Fibroblast of pulmonary artery (primary cell): ENCODE results near the gene MTARC2.
A peak's percentile ranks its signal among the peaks of the same experiment; 100 is the strongest.

Experiments
- DNase-seq: peaks from one replicate; pipeline ENCODE4 v3.0.0-alpha.2; 2010; ENCODE audit warnings: low read depth
- H3K4me3 ChIP-seq: replicated peaks from 2 replicates; pipeline ENCODE4 v1.5.1; 2011; ENCODE audit warnings: low read depth, mild to moderate bottlenecking, control low read depth, low read length, moderate library complexity
- TF ChIP-seq, protein P1 (sequence below): IDR thresholded peaks from 2 replicates; pipeline ENCODE4 v1.5.1; 2011; ENCODE audit warnings: mild to moderate bottlenecking, control low read depth, low read length, inconsistent platforms; ENCODE audit errors: missing control alignments

Gene MTARC2

GRCh38 chr1:220806408-220806807 is 58.3 kb downstream of the MTARC2 start:
- H3K4me3 ChIP-seq = no peak overlapping the region
- no peak for DNase-seq
- TF ChIP-seq, protein P1, sequence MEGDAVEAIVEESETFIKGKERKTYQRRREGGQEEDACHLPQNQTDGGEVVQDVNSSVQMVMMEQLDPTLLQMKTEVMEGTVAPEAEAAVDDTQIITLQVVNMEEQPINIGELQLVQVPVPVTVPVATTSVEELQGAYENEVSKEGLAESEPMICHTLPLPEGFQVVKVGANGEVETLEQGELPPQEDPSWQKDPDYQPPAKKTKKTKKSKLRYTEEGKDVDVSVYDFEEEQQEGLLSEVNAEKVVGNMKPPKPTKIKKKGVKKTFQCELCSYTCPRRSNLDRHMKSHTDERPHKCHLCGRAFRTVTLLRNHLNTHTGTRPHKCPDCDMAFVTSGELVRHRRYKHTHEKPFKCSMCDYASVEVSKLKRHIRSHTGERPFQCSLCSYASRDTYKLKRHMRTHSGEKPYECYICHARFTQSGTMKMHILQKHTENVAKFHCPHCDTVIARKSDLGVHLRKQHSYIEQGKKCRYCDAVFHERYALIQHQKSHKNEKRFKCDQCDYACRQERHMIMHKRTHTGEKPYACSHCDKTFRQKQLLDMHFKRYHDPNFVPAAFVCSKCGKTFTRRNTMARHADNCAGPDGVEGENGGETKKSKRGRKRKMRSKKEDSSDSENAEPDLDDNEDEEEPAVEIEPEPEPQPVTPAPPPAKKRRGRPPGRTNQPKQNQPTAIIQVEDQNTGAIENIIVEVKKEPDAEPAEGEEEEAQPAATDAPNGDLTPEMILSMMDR = no peak

- DNase-seq = no peak
- H3K4me3 ChIP-seq = no peak overlapping the region
- TF ChIP-seq, protein P1 = no peak
Observed at GRCh38 chr1:220807726-220808125, 59.6 kb downstream of the MTARC2 start.

DNA sequence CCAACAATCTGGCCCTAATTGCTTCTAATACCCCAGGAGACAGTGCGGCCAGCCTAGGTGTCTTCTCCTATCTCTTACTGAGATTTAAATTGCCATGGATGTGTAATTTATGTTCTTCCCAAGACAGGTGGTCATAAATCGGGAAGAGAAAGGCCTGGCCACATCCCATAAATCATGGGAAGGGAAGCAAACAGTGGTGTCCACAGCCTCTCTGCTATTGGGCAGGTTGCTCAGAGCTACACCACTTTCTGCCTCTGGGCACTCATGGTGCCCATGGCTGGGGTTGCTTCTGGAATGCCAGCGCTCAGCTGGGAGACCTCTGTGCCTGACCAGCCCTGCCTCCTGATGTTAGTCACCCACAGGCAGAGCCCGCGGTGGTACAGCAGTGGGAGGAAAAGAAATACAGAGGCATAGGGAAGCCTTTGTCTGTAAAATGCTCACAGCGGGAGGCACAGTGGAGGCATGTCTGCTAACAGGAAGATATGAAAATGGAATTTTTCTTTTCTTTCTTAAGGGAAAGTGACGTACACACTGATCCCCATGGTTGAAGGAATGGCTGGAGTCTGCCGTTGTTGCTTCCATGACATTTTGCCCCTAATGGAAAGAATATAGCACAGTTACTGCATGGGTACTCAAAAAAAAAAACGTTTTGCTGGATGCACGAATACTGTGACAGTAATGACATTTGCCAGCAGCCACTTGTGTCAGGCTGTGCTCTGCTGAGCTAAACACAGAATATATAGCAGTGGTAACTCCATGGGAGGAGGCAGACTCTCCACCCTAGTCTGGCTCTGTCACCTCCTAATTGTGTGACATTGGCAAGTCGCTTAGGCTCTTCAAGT is 60.4 kb downstream of the MTARC2 start:
- TF ChIP-seq, protein P1 = no peak
- H3K4me3 ChIP-seq = no peak overlapping the region
- no peak for DNase-seq

- TF ChIP-seq, protein P1 = no peak
- H3K4me3 ChIP-seq = no peak overlapping the region
- no peak for DNase-seq
Observed at GRCh38 chr1:220809187-220809550, 61.0 kb downstream of the MTARC2 start.

DNA sequence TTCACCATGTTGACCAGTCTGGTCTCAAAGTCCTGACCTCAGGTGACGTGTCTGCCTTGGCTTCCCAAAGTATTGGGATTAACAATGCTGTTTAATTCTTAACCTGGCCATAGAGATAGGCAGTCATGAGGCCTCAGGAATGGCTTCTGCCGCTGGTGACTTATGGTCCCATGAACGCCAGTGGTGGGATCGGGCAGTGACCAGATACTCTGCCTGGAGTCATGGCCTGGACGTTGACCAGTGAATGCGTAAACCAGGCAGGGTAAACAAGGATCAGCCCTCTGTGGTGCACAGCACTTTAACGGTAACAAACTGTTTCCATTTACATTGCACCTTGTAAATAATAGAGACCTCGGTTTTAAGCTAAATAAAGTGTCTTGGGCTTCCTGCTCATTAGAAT is 61.6 kb downstream of the MTARC2 start:
- H3K4me3 ChIP-seq = no peak overlapping the region
- no peak for DNase-seq
- TF ChIP-seq, protein P1 = no peak

DNA sequence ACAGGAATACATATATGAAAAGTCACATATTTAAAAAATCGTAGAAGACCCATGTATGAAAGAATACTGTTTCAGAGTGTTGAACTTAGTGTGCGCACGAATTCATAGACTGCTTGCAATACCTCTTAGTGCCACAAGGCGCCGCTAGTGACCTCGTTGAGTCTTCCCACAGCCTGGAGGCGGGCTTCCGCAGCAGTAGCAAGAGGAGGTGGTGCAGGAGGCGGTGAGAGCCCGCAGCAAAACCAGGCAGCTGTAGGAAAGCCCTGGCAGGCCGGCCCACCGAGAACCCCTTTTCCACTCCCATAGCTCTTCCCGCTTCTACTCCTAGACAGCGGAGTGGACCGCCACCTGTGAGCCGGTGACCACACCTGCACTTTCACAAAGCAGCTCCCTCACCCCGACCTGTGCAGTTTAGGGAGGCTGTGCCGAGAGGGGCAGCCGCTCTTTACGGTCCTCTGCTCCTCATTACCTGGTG is 62.1 kb downstream of the MTARC2 start:
- peak; percentile 88 for DNase-seq
- TF ChIP-seq, protein P1 = peak; percentile 98
- H3K4me3 ChIP-seq = peak overlapping the region; percentile 25

DNA sequence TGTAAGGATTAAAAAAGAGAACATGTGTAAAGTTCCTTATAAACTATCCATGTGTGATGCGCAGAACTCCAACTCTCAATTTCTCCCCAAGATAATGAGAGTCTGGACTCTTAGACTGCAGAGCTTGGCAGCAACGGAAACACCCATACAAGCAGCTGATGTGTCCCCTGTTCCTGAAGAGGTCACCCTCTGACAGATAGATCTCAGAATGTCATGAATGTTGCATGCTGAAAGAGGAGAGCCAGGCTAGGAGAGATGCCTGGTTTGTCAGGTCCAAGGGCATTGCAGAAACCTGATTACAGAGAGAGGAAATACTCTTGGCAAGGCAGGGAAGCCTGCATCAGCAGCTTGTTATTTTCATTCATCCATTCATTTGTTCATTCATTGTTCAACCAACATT is 62.8 kb downstream of the MTARC2 start:
- TF ChIP-seq, protein P1 = no peak
- DNase-seq = no peak
- H3K4me3 ChIP-seq = no peak overlapping the region
